ENCODE measurements around the gene CEBPZOS.

DNA sequence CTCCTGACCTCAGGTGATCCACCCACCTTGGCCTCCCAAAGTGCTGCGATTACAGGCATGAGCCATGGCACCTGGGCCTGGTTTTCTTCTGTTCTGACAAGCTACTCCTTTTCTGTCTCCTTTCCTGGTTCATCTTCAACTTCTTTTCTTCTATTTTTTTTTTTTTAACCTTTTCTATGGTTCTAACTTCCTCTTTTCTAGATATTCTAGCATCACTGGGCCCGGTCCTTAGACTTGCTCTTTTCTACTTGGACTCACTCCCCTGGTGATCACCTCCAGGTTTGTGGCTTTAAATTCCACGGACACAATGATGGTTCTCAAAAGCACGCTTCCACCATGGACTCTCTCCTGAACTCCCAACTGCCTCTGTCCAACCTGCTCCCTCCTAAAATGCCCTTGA, 41.5 kb upstream of the CEBPZOS start:
- TF ChIP-seq, protein P1, sequence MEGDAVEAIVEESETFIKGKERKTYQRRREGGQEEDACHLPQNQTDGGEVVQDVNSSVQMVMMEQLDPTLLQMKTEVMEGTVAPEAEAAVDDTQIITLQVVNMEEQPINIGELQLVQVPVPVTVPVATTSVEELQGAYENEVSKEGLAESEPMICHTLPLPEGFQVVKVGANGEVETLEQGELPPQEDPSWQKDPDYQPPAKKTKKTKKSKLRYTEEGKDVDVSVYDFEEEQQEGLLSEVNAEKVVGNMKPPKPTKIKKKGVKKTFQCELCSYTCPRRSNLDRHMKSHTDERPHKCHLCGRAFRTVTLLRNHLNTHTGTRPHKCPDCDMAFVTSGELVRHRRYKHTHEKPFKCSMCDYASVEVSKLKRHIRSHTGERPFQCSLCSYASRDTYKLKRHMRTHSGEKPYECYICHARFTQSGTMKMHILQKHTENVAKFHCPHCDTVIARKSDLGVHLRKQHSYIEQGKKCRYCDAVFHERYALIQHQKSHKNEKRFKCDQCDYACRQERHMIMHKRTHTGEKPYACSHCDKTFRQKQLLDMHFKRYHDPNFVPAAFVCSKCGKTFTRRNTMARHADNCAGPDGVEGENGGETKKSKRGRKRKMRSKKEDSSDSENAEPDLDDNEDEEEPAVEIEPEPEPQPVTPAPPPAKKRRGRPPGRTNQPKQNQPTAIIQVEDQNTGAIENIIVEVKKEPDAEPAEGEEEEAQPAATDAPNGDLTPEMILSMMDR (IDR thresholded peaks at IDR 0.05): no peak
- TF ChIP-seq POLR2A (IDR thresholded peaks at IDR 0.05): no peak
